HPDE6-E6E7 (cell line): ENCODE results near the gene KPNA1.

Experiments
- DNase-seq: peaks from one replicate; pipeline ENCODE4 v3.0.0; 2011; ENCODE audit warnings: missing footprints; ENCODE audit errors: extremely low spot score

Gene KPNA1

GRCh38 chr3:122382888-122383666 is 131.7 kb downstream of the KPNA1 start, which contains the start of gene MIX23:
Gene MIX23, minus strand, starts transcription at chr3:122383231. Its CDS starts 7 bp downstream, at chr3:122383224.
- DNase-seq, result peak; percentile 78

- DNase-seq, result no peak
Observed at GRCh38 chr3:122377975-122378374, 136.8 kb downstream of the KPNA1 start.

GRCh38 chr3:122374034-122374433 is 140.7 kb downstream of the KPNA1 start:
- DNase-seq, result no peak
